Sigmoid colon (tissue), 7 donors: Measurements from ENCODE around the gene FLOT2. TPM values are rescaled to one million over a fixed set of nuclear protein-coding genes. Genes with fewer than 3 reads are reported as not detected.

Source experiments
- DNase-seq: peaks from one replicate; pipeline ENCODE4 v3.0.0-alpha.2; 2019
- H3K27ac ChIP-seq, 4 donors: fragments of 200-600 bp; sonication (generic); one replicate each; pipeline ENCODE4 v1.5.1; 2016 to 2019; ENCODE audit warnings: mild to moderate bottlenecking in 1 of 4
- H3K27me3 ChIP-seq, 3 donors: fragments of 200-600 bp; sonication (generic); one replicate each; pipeline ENCODE4 v1.5.1; 2019; ENCODE audit warnings: mild to moderate bottlenecking in 1 of 3
- H3K36me3 ChIP-seq, 4 donors: fragments of 200-600 bp; sonication (generic); one replicate each; pipeline ENCODE4 v1.5.1; 2016 to 2019
- H3K4me1 ChIP-seq, 4 donors: fragments of 200-600 bp; sonication (generic); one replicate each; pipeline ENCODE4 v1.5.1; 2017 to 2019
- H3K4me3 ChIP-seq, 4 donors: fragments of 200-600 bp; sonication (generic); one replicate each; pipeline ENCODE4 v1.5.1; 2017 to 2019; ENCODE audit warnings: mild to moderate bottlenecking in 2 of 4, moderate library complexity in 1 of 4
- H3K9me3 ChIP-seq, 4 donors: fragments of 200-600 bp in 3 of 4; sonication (generic) in 3 of 4; one replicate each; pipeline versions ENCODE4 v1.5.1 to v1.6.1; 2013 to 2019
- EP300 ChIP-seq, 4 donors: sonication (generic); formaldehyde crosslinking; IDR thresholded peaks; one replicate each; pipeline ENCODE4 v1.6.1; 2017; ENCODE audit warnings: antibody characterized with exemption in 4 of 4
- POLR2A ChIP-seq, 2 donors: fragments of 450-650 bp; IDR thresholded peaks; one replicate each; pipeline ENCODE4 v1.6.1; 2016; ENCODE audit warnings: antibody characterized with exemption in 2 of 2, mild to moderate bottlenecking in 2 of 2, moderate library complexity in 2 of 2
- POLR2AphosphoS5 ChIP-seq, 4 donors: sonication (generic); formaldehyde crosslinking; IDR thresholded peaks; one replicate each; pipeline ENCODE4 v1.6.1; 2017; ENCODE audit warnings: antibody characterized with exemption in 4 of 4
- WGBS, 2 donors: extraction: QIAGEN DNeasy Blood & Tissue Kit; methylation state at CpG; one replicate each; pipeline ENCODE4 v1.1.7; 2013; 5-methylcytosine and 5-hydroxymethylcytosine counted together
- intact Hi-C: fragments of 100-400 bp; cut with DNase I; formaldehyde crosslinking; loops from one replicate; pipeline ENCODE4 v1.15.1; 2023
- polyA plus RNA-seq, 3 donors: library from polyadenylated mRNA; stranded (reverse); fragments of 200-250 nt; gene quantifications; one replicate each; pipeline ENCODE4 v1.2.3, GENCODE V29; 2013
- total RNA-seq, 4 donors: library from RNA; depleted of rRNA; stranded (reverse); fragments of >200 nt; gene quantifications; one replicate each; pipeline ENCODE4 v1.1.0, GENCODE V29; 2016
- TF ChIP-seq, protein P1 (sequence below), 4 experiments: fragments of 450-650 bp in 3 of 4; fragments of 200-600 bp in 1 of 4; IDR thresholded peaks; one replicate each; pipeline ENCODE4 v1.5.1; 2016 to 2019; ENCODE audit warnings: antibody characterized with exemption in 4 of 4, mild to moderate bottlenecking in 3 of 4, moderate library complexity in 2 of 4
- donor health status: healthy with polysubstance abuse.
- donor health status: Bipolar disorder and iron deficiency.
- donor health status: healthy.

FLOT2 gene
- total and polyA plus RNA-seq, 7 donors: 27.3 to 91.8 (median 51.5) TPM

DNA sequence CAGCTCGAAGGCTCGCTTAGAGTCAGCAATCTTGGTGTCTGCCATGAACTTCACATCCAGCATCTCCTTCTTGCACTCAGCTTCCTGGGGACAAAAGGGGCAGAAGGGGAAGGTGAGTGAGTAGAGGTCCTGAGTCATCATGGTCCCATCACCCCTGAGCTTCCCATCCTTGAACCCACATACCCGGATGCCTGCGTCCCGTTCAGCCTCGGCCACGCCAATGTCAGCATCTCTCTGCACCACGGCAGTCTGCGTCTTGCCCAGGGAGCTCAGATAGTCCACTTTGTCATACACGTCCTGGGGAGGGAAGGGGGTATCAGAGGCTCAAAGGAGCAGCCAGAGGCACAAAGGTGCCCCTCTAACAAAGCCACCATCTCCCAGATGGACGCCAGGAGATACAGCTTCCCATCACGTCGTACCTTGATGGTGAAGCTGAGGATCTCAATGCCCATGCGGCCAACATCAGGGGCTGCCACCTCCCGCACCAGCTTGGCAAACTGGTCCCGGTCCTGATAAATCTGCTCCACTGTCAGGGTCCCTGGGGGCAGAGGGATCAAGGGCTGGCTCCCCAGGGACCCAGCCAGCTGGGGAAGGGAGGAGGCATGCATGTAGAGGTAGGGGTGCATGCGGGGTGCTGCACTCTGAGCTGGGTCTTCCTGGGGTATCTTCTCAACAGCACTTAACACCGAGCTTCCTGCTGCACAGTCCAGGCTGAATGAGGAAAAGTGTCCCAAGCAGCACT lies 15.2 kb downstream of the FLOT2 start:
- Histone ChIP-seq H3K9me3 (no peaks in the 10 kb centered on the region), H3K27me3 (no peaks in the 10 kb centered on the region), H3K4me1 (no peaks in the 10 kb centered on the region), H3K36me3 (peaks cover 36 to 89% (median 60%) of the 10 kb centered on the region in 4 donors), H3K4me3 (no peak overlapping the region), H3K27ac (no peak overlapping the region)
- intact Hi-C loops: no loop called here
- no peak for DNase-seq
- 94 to 96% methylated on average over 18 of the region's 18 CpGs for WGBS, 2 donors
- TF ChIP-seq, protein P1, sequence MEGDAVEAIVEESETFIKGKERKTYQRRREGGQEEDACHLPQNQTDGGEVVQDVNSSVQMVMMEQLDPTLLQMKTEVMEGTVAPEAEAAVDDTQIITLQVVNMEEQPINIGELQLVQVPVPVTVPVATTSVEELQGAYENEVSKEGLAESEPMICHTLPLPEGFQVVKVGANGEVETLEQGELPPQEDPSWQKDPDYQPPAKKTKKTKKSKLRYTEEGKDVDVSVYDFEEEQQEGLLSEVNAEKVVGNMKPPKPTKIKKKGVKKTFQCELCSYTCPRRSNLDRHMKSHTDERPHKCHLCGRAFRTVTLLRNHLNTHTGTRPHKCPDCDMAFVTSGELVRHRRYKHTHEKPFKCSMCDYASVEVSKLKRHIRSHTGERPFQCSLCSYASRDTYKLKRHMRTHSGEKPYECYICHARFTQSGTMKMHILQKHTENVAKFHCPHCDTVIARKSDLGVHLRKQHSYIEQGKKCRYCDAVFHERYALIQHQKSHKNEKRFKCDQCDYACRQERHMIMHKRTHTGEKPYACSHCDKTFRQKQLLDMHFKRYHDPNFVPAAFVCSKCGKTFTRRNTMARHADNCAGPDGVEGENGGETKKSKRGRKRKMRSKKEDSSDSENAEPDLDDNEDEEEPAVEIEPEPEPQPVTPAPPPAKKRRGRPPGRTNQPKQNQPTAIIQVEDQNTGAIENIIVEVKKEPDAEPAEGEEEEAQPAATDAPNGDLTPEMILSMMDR (IDR thresholded peaks at IDR 0.05): no peak
- TF ChIP-seq EP300 (IDR thresholded peaks at IDR 0.05) (no peak), POLR2A (IDR thresholded peaks at IDR 0.05) (no peak), POLR2AphosphoS5 (IDR thresholded peaks at IDR 0.05) (no peak)

DNA sequence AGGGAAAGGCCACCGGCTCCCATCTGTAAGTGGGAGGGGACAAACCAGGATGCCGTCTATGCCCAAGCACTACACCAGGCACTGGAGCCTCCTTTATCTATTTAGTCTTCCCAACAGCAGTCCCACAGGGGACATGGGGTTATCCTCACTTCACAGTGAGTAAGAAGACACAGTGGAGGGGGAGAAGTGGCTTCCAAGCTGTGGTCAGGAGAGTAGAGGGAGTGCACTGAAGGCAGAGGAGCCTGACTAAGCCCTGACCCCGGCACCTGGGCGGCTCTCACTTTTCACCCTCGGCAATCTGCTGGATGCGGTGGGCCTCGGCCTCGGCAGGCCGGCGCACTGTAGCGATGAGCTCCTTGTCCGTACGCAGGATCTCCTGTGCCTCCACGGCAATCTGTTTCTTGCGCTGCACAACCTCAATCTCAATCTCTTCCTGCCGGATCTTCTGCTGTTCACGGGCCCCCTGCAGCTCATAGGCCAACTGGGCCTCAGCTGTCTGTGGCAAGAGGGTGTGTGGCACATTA lies 15.9 kb downstream of the FLOT2 start:
- WGBS, 2 donors: 93 to 96% methylated on average over 17 of the region's 17 CpGs
- Histone ChIP-seq H3K27ac (no peak overlapping the region), H3K27me3 (no peaks in the 10 kb centered on the region), H3K9me3 (no peaks in the 10 kb centered on the region), H3K36me3 (peaks cover 36 to 87% (median 60%) of the 10 kb centered on the region in 4 donors), H3K4me3 (no peak overlapping the region), H3K4me1 (no peaks in the 10 kb centered on the region)
- DNase-seq: no peak
- intact Hi-C loops: no loop called here
- no peak for TF ChIP-seq POLR2A (IDR thresholded peaks at IDR 0.05)
- TF ChIP-seq POLR2AphosphoS5 (IDR thresholded peaks at IDR 0.05): no peak
- TF ChIP-seq, protein P1 (IDR thresholded peaks at IDR 0.05): no peak
- TF ChIP-seq EP300 (IDR thresholded peaks at IDR 0.05): no peak

DNA sequence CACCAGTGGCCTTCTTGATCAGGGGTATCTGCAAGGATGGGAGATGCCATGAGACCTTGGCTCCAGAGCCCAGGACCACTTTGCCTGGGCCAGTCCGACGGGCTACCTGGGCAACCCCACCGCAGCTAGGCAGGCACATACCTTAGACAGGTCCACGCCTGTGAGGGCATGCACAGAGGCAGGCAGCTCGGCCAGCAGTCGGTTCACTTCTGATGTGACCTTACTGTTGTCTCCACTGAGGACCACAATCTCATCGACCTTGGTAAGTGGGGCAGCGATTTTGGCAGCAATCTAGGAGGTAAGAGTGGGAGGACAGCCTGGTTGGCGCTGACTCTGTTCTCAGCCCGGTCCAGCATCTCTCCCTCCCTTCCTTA lies 17.0 kb downstream of the FLOT2 start:
- no peaks in the 10 kb centered on the region for H3K4me1 ChIP-seq
- TF ChIP-seq, protein P1 (IDR thresholded peaks at IDR 0.05): no peak
- TF ChIP-seq POLR2AphosphoS5 (IDR thresholded peaks at IDR 0.05): no peak
- peaks cover 35 to 77% (median 59%) of the 10 kb centered on the region in 4 donors for H3K36me3 ChIP-seq
- DNase-seq: no peak
- H3K9me3 ChIP-seq: no peaks in the 10 kb centered on the region
- WGBS, 2 donors: 91 to 96% methylated on average over 10 of the region's 10 CpGs
- H3K27ac ChIP-seq: no peak overlapping the region
- no peak overlapping the region for H3K4me3 ChIP-seq
- H3K27me3 ChIP-seq: no peaks in the 10 kb centered on the region
- intact Hi-C loops: no loop called here

DNA sequence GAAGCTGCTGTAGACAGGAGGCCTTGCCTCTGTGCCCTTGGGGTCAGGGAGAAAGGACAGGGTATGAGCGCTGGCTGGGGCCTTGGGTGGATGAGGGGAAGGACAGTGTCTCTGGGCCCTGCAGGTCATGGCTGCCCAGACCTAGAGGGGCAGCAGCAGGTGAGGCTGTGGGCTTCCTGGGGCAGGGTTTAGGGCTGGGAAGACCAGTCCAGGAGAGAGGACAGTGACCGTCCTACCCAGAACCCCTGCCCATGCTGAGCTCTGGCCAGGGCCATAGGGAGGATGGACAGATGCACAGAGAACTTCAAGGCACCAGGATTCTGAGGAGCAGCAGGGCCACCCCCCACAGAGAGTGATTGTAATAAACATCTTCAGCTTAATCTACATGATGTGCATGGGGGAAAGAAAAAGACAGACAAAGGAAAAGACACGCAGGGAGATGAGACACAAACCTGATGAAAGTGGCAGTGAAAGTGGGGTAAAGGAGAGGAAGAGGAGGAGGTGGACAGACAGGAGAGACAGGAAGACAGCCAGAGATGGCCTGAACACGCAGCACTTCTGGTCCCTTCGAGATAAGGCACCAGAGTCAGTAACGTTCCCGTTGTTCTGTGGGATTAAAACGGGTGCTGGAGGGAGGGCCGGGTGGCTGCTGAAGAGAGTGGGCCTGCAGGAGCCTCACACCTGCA lies 17.5 kb downstream of the FLOT2 start:
- no peaks in the 10 kb centered on the region for H3K9me3 ChIP-seq
- H3K36me3 ChIP-seq: peaks cover 31 to 71% (median 54%) of the 10 kb centered on the region in 4 donors
- no peak overlapping the region for H3K27ac ChIP-seq
- TF ChIP-seq POLR2AphosphoS5 (IDR thresholded peaks at IDR 0.05): no peak
- TF ChIP-seq, protein P1 (IDR thresholded peaks at IDR 0.05): no peak
- intact Hi-C loops: no loop called here
- no peaks in the 10 kb centered on the region for H3K4me1 ChIP-seq
- WGBS, 2 donors: 75 to 81% methylated on average over 9 of the region's 9 CpGs
- no peak overlapping the region for H3K4me3 ChIP-seq
- no peaks in the 10 kb centered on the region for H3K27me3 ChIP-seq
- DNase-seq: no peak
